Measurements from ENCODE around the gene SORL1-AS1.

DNA sequence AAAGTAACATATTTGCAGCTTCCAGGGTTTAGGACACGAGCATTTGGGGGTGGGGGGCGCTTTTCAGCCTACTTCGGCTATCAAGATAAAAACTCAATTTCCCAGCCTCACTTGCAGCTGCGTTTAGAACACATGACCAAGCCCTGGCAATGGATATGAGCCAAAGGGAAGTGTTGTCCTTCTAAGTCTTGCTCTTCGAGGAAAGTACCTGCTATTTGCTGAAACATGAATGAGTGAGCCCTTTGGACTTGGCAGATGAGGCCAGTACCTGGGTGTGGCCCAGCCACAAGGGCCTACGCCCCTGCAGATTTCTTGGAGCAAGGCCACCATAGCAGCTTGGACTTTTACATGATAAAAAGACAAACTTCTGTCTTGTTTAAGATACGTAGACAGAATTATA lies 60.9 kb downstream of the SORL1-AS1 start:
- TF ChIP-seq, protein P1, sequence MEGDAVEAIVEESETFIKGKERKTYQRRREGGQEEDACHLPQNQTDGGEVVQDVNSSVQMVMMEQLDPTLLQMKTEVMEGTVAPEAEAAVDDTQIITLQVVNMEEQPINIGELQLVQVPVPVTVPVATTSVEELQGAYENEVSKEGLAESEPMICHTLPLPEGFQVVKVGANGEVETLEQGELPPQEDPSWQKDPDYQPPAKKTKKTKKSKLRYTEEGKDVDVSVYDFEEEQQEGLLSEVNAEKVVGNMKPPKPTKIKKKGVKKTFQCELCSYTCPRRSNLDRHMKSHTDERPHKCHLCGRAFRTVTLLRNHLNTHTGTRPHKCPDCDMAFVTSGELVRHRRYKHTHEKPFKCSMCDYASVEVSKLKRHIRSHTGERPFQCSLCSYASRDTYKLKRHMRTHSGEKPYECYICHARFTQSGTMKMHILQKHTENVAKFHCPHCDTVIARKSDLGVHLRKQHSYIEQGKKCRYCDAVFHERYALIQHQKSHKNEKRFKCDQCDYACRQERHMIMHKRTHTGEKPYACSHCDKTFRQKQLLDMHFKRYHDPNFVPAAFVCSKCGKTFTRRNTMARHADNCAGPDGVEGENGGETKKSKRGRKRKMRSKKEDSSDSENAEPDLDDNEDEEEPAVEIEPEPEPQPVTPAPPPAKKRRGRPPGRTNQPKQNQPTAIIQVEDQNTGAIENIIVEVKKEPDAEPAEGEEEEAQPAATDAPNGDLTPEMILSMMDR (conservative IDR thresholded peaks at IDR 0.05; ENCODE audit: low read depth, low read length): no peak
- TF ChIP-seq, protein P2, sequence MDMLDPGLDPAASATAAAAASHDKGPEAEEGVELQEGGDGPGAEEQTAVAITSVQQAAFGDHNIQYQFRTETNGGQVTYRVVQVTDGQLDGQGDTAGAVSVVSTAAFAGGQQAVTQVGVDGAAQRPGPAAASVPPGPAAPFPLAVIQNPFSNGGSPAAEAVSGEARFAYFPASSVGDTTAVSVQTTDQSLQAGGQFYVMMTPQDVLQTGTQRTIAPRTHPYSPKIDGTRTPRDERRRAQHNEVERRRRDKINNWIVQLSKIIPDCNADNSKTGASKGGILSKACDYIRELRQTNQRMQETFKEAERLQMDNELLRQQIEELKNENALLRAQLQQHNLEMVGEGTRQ (IDR thresholded peaks at IDR 0.05; ENCODE audit: low read depth, low read length): no peak
- TF ChIP-seq POLR2A (IDR thresholded peaks at IDR 0.05; ENCODE audit: low read depth, low read length): no peak
- TF ChIP-seq RCOR1 (IDR thresholded peaks at IDR 0.05; ENCODE audit: insufficient replicate concordance, low read length): no peak
- TF ChIP-seq SMC3 (IDR thresholded peaks at IDR 0.05; ENCODE audit: low read depth, low read length): no peak
- TF ChIP-seq RAD21 (IDR thresholded peaks at IDR 0.05; ENCODE audit: low read length): no peak
- no peak for TF ChIP-seq MAZ (IDR thresholded peaks at IDR 0.05; ENCODE audit: borderline replicate concordance, low read depth, low read length)
- TF ChIP-seq CHD1 (IDR thresholded peaks at IDR 0.05; ENCODE audit: low read depth, low read length): no peak

Data from IMR-90 (cell line).